Measurements from ENCODE around the gene MTFP1. TPM values are rescaled to one million over a fixed set of nuclear protein-coding genes. Genes with fewer than 3 reads are reported as not detected.
"Not testable (repeated sequence)": the region's sequence is repeated elsewhere in the genome, so short reads cannot be mapped to it uniquely, and the experiment has no call there.

The MTFP1 gene
- total RNA-seq, 1 donor from 2014 or later, result 2.3 TPM

GRCh38 chr22:30455075-30455840, 29.7 kb downstream of the MTFP1 start:
- no peak for DNase-seq

DNA sequence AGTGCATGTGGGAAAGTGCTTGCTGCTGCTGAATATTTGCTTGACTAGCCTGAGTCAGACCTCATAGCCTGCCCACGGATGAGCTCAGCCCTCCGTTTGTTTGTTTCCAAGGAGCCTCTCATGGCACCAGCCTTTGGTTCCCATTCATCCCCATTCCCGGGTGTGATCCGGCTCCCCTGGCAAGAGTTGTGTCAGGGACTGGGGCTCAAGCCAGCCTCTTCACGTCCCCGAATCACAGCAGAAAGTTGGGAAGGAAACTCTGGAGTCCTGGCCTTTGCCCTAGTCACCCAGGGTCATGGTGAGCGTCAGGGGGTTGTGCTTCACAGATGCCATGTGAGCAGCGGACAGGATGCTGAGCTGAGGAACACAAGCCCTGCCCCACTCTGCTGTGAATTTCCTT, 32.4 kb downstream of the MTFP1 start:
- peak; percentile 9 for DNase-seq

GRCh38 chr22:30459181-30460052, 33.8 kb downstream of the MTFP1 start:
- DNase-seq, result no peak

- no peak for DNase-seq
These were observed 34.6 kb downstream of the MTFP1 start for GRCh38 chr22:30460147-30460546.

- DNase-seq, result not testable (repeated sequence)
These were observed 35.0 kb downstream of the MTFP1 start for GRCh38 chr22:30460555-30460954.

- DNase-seq, result no peak
These were observed 43.6 kb downstream of the MTFP1 start for GRCh38 chr22:30469165-30469564.

DNA sequence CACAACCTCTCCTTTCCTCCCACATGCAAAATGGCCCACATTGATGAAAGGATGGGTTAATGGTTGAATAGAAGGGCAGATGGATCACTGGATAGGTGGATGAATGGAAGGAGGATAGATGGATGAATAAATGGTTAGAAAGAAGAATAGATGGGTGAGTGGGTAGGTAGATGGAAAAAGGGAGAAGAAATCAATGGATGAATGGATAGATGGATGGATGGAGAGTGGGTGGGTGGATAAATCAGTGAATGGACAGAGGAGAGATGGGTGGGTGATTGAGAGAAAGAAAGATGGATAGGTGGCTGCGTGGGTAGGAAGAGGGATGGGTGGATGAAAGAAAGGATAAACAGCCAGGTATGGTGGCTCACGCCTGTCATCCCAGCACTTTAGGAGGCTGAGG, 45.1 kb downstream of the MTFP1 start:
- DNase-seq, result no peak

- DNase-seq, result no peak
These were observed 46.2 kb downstream of the MTFP1 start, which contains the start of gene SEC14L3 for GRCh38 chr22:30471616-30472318. TSS of gene SEC14L3 (minus strand) at chr22:30472017. CDS start at chr22:30471958, 59 bp downstream.

DNA sequence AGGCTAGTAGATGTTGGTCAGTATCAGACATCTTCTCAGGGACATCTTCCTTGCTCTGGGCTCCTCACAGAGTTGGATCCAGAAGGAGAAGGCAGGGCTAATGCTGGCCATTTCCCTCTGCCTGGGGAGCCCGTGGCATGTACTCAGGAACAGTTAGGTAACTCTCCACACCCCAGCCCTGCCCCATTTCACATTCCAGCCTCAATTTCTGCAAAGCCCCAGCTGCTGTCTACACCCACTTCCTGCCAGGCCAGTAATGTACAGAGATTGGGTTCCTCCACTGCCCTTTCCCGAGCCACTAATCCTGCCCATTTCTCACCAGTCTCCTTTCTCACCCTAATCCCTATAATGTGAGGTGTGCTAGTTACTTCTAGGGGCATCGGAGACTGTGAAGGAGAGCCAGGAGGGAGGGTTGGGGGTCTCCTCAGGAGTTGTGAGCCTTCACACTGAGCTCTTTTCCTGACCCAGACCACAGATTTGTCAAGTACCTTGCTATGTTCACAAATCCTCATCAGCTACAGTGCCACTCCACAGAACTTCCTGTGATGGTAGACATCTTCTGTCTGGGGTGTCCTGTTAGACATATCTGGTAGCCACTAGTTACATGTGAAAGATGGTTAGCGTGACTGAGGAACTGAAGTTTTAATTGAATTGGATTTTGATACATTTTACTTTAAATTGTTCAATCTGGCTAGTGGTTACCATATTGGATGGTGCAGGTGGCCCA, 47.6 kb downstream of the MTFP1 start:
- DNase-seq, result no peak

GRCh38 chr22:30474121-30474520, 48.6 kb downstream of the MTFP1 start:
- no peak for DNase-seq

GRCh38 chr22:30474683-30475424, 49.3 kb downstream of the MTFP1 start:
- DNase-seq, result no peak

Small RNAs within 50 kb of the gene (small RNA-seq; reads per million reads assigned to genes)
- gene AC004832.3 (not detected), gene RNU6-564P (not detected)

Other genes starting within 250 kb of the MTFP1 start
- gene LIF, start 179.0 kb upstream of the MTFP1 start, total RNA-seq, result not detected
- 0.31 TPM for gene OSM, start 158.9 kb upstream of the MTFP1 start, total RNA-seq
- 2.7 TPM for gene CASTOR1, start 136.3 kb upstream of the MTFP1 start, total RNA-seq
- 10.0 TPM for gene TBC1D10A, start 98.8 kb upstream of the MTFP1 start, total RNA-seq
- gene SF3A1, start 68.9 kb upstream of the MTFP1 start, total RNA-seq, result 16.1 TPM
- 5.6 TPM for gene CCDC157, start 68.8 kb upstream of the MTFP1 start, total RNA-seq
- 25.7 TPM for gene RNF215, start 38.4 kb upstream of the MTFP1 start, total RNA-seq
- 9.5 TPM for gene SEC14L2, start 28.8 kb upstream of the MTFP1 start, total RNA-seq
- gene SEC14L3, start 46.2 kb downstream of the MTFP1 start, total RNA-seq, result not detected
- gene SEC14L4, start 79.9 kb downstream of the MTFP1 start, total RNA-seq, result not detected
- gene SEC14L6, start 121.0 kb downstream of the MTFP1 start, total RNA-seq, result 1.4 TPM
- 0.94 TPM for gene GAL3ST1, start 148.9 kb downstream of the MTFP1 start, total RNA-seq
- 41.3 TPM for gene PES1, start 166.1 kb downstream of the MTFP1 start, total RNA-seq
- gene TCN2, start 181.4 kb downstream of the MTFP1 start, total RNA-seq, result 8.4 TPM
- gene SLC35E4, start 210.0 kb downstream of the MTFP1 start, total RNA-seq, result 5.5 TPM
- gene DUSP18, start 242.1 kb downstream of the MTFP1 start, total RNA-seq, result 22.9 TPM